ENCODE results near the gene NR3C1.

The NR3C1 gene

GRCh38 chr5:143395638-143396352 lies 7.7 kb downstream of the NR3C1 start:
- H3K9ac ChIP-seq, result no peak overlapping the region
- H3K36me3 ChIP-seq (ENCODE audit: control insufficient read depth, insufficient read depth, low read length), result no peaks in the 10 kb centered on the region
- no peaks in the 10 kb centered on the region for H3K27me3 ChIP-seq (ENCODE audit: control insufficient read depth, insufficient read depth, low read length)
- H3K27ac ChIP-seq, result no peak overlapping the region
- H3K79me2 ChIP-seq, result peaks cover 17% of the 10 kb centered on the region
- H3K4me1 ChIP-seq, result peaks cover 10% of the 10 kb centered on the region
- no peak for TF ChIP-seq CTCF (IDR thresholded peaks at IDR 0.05)
- H3K9me3 ChIP-seq (ENCODE audit: control insufficient read depth, low read length), result no peaks in the 10 kb centered on the region
- peak overlapping the region; percentile 16 for H3K4me2 ChIP-seq (ENCODE audit: low read length)
- no peak overlapping the region for H3K4me3 ChIP-seq (ENCODE audit: low read depth, low read length)
- H2AFZ ChIP-seq, result no peak overlapping the region

- Histone ChIP-seq H3K79me2 (peaks cover 21% of the 10 kb centered on the region), H3K36me3 (ENCODE audit: control insufficient read depth, insufficient read depth, low read length) (no peaks in the 10 kb centered on the region), H3K9ac (no peak overlapping the region), H3K4me1 (peaks cover 5% of the 10 kb centered on the region), H3K9me3 (ENCODE audit: control insufficient read depth, low read length) (no peaks in the 10 kb centered on the region), H2AFZ (no peak overlapping the region), H3K27me3 (ENCODE audit: control insufficient read depth, insufficient read depth, low read length) (no peaks in the 10 kb centered on the region), H3K27ac (no peak overlapping the region), H3K4me3 (ENCODE audit: low read depth, low read length) (no peak overlapping the region), H3K4me2 (ENCODE audit: low read length) (no peak overlapping the region)
- TF ChIP-seq CTCF (IDR thresholded peaks at IDR 0.05), result no peak
Observed at GRCh38 chr5:143393524-143393923, 10.0 kb downstream of the NR3C1 start.

- TF ChIP-seq CTCF (IDR thresholded peaks at IDR 0.05), result no peak
- Histone ChIP-seq H3K36me3 (ENCODE audit: control insufficient read depth, insufficient read depth, low read length) (no peaks in the 10 kb centered on the region), H3K4me3 (ENCODE audit: low read depth, low read length) (no peak overlapping the region), H3K9me3 (ENCODE audit: control insufficient read depth, low read length) (no peaks in the 10 kb centered on the region), H3K4me2 (ENCODE audit: low read length) (no peak overlapping the region), H2AFZ (no peak overlapping the region), H3K27me3 (ENCODE audit: control insufficient read depth, insufficient read depth, low read length) (no peaks in the 10 kb centered on the region), H3K9ac (no peak overlapping the region), H3K27ac (no peak overlapping the region), H3K79me2 (peaks cover 30% of the 10 kb centered on the region), H3K4me1 (no peaks in the 10 kb centered on the region)
Observed at GRCh38 chr5:143390941-143391340, 12.5 kb downstream of the NR3C1 start.

DNA sequence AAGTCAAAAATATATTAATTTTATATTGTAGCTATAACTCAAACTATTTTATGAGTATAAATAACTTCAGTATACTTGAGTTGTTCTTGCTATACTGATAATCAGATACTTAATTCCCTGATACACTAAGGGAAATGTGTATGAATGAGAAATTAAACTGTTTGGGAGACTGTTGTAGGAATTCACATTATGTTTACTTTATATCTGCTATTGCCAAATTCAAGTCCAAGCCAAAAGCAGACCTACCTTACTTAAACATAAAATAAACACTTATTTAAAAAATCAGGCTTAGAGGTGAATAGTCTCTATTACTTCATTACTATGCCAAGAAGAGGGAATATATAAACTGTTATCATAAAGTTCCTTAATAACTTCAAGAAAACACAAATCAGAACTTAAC lies 13.2 kb downstream of the NR3C1 start:
- no peak overlapping the region for H3K9ac ChIP-seq
- no peaks in the 10 kb centered on the region for H3K4me1 ChIP-seq
- no peak for TF ChIP-seq CTCF (IDR thresholded peaks at IDR 0.05)
- no peak overlapping the region for H3K27ac ChIP-seq
- no peak overlapping the region for H3K4me3 ChIP-seq (ENCODE audit: low read depth, low read length)
- H3K79me2 ChIP-seq, result peaks cover 36% of the 10 kb centered on the region
- no peaks in the 10 kb centered on the region for H3K36me3 ChIP-seq (ENCODE audit: control insufficient read depth, insufficient read depth, low read length)
- H2AFZ ChIP-seq, result no peak overlapping the region
- H3K4me2 ChIP-seq (ENCODE audit: low read length), result no peak overlapping the region
- no peaks in the 10 kb centered on the region for H3K9me3 ChIP-seq (ENCODE audit: control insufficient read depth, low read length)
- no peaks in the 10 kb centered on the region for H3K27me3 ChIP-seq (ENCODE audit: control insufficient read depth, insufficient read depth, low read length)

- Histone ChIP-seq H3K4me1 (no peaks in the 10 kb centered on the region), H3K27ac (no peak overlapping the region), H3K9ac (no peak overlapping the region), H3K4me3 (ENCODE audit: low read depth, low read length) (no peak overlapping the region), H3K36me3 (ENCODE audit: control insufficient read depth, insufficient read depth, low read length) (no peaks in the 10 kb centered on the region), H3K4me2 (ENCODE audit: low read length) (no peak overlapping the region), H3K27me3 (ENCODE audit: control insufficient read depth, insufficient read depth, low read length) (no peaks in the 10 kb centered on the region), H2AFZ (no peak overlapping the region), H3K9me3 (ENCODE audit: control insufficient read depth, low read length) (no peaks in the 10 kb centered on the region), H3K79me2 (peaks cover 49% of the 10 kb centered on the region)
- no peak for TF ChIP-seq CTCF (IDR thresholded peaks at IDR 0.05)
Observed at GRCh38 chr5:143386725-143387124, 16.8 kb downstream of the NR3C1 start.

Data from parathyroid adenoma (tissue), 2 donors.